GM21529 (cell line): ENCODE measurements around the gene FUNDC2.

Experiments used
- ATAC-seq: cut with Tn5 transposase; IDR thresholded peaks from one replicate; pipeline ENCODE4 v1.9.1; 2021; ENCODE audit not compliant: unreplicated experiment

Gene FUNDC2

GRCh38 chrX:155023907-155024833 lies 2.5 kb upstream of the FUNDC2 start:
- ATAC-seq: no peak

GRCh38 chrX:155026420-155026726 lies 271 bp upstream of the FUNDC2 start:
- ATAC-seq: no peak

GRCh38 chrX:155027509-155028066 lies 944 bp downstream of the FUNDC2 start:
- ATAC-seq: no peak

GRCh38 chrX:155028129-155028528 lies 1.5 kb downstream of the FUNDC2 start:
- ATAC-seq: no peak

GRCh38 chrX:155028877-155029291 lies 2.2 kb downstream of the FUNDC2 start:
- ATAC-seq: no peak

- ATAC-seq: no peak
Observed at GRCh38 chrX:155031657-155032056, 5.0 kb downstream of the FUNDC2 start.

GRCh38 chrX:155035688-155036087 lies 9.0 kb downstream of the FUNDC2 start:
- no peak for ATAC-seq

GRCh38 chrX:155046129-155046810 lies 19.6 kb downstream of the FUNDC2 start:
- ATAC-seq: no peak

GRCh38 chrX:155046811-155047528 lies 20.3 kb downstream of the FUNDC2 start:
- no peak for ATAC-seq

- no peak for ATAC-seq
Observed at GRCh38 chrX:155048977-155049619, 22.5 kb downstream of the FUNDC2 start.

- ATAC-seq: no peak
Observed at GRCh38 chrX:155052738-155053498, 26.3 kb downstream of the FUNDC2 start.

GRCh38 chrX:155053656-155054055 lies 27.0 kb downstream of the FUNDC2 start:
- ATAC-seq: no peak

- no peak for ATAC-seq
Observed at GRCh38 chrX:155054255-155054654, 27.6 kb downstream of the FUNDC2 start.

GRCh38 chrX:155055494-155055893 lies 28.9 kb downstream of the FUNDC2 start:
- no peak for ATAC-seq

- no peak for ATAC-seq
Observed at GRCh38 chrX:155056471-155056870, 29.8 kb downstream of the FUNDC2 start.

- peak; percentile 89 for ATAC-seq
Observed at GRCh38 chrX:155056877-155057792, 30.5 kb downstream of the FUNDC2 start.

GRCh38 chrX:155061760-155062159 lies 35.1 kb downstream of the FUNDC2 start:
- no peak for ATAC-seq

- no peak for ATAC-seq
Observed at GRCh38 chrX:155065035-155065734, 38.5 kb downstream of the FUNDC2 start.
